Adrenal gland (tissue), 12 donors: ENCODE data around the gene MPDZ. TPM values are rescaled to one million over a fixed set of nuclear protein-coding genes. Genes with fewer than 3 reads are reported as not detected.

Source experiments
- DNase-seq, 7 donors: peaks; one replicate each; pipeline ENCODE4 v3.0.0-alpha.2; 2019 to 2020
- H3K27ac ChIP-seq, 5 donors: fragments of 200-600 bp; sonication (generic) in 4 of 5; 1 replicate in 3 of 5; 2 replicates in 2 of 5; pipeline versions ENCODE4 v1.5.1 to v1.8.0; 2016 to 2020; ENCODE audit warnings: mild to moderate bottlenecking in 1 of 5
- H3K27me3 ChIP-seq: fragments of 200-600 bp; 2 replicates; pipeline ENCODE4 v1.8.0; 2021
- H3K36me3 ChIP-seq, 2 donors: fragments of 200-600 bp; replicated peaks in 1 of 2; 1 replicate in 1 of 2; 2 replicates in 1 of 2; pipeline versions ENCODE4 v1.5.1 to v1.8.0; 2018 to 2022
- H3K4me1 ChIP-seq, 2 donors: fragments of 200-600 bp; replicated peaks in 1 of 2; 1 replicate in 1 of 2; 2 replicates in 1 of 2; pipeline versions ENCODE4 v1.5.1 to v1.8.0; 2018 to 2021
- H3K4me3 ChIP-seq, 4 donors: fragments of 200-600 bp; sonication (generic) in 3 of 4; one replicate each; pipeline ENCODE4 v1.5.1; 2016 to 2018
- H3K9me3 ChIP-seq, 3 donors: fragments of 200-600 bp; sonication (generic) in 1 of 3; replicated peaks in 1 of 3; 1 replicate in 2 of 3; 2 replicates in 1 of 3; pipeline versions ENCODE4 v1.5.1 to v1.8.0; 2016 to 2021
- POLR2A ChIP-seq, 2 donors: fragments of 450-650 bp; IDR thresholded peaks; one replicate each; pipeline ENCODE4 v1.6.1; 2017; ENCODE audit warnings: antibody characterized with exemption in 2 of 2, mild to moderate bottlenecking in 2 of 2, moderate library complexity in 1 of 2
- WGBS, 4 donors: extraction: QIAGEN DNeasy Blood & Tissue Kit in 2 of 4; methylation state at CpG; one replicate each; pipeline versions ENCODE4 v1.1.5 to v1.1.7; 2013 to 2017; 5-methylcytosine and 5-hydroxymethylcytosine counted together
- intact Hi-C, 2 donors: fragments of 100-400 bp; cut with DNase I; formaldehyde crosslinking; loops; one replicate each; pipeline versions ENCODE4 v1.14.1 to v1.15.0; 2022 to 2023
- polyA plus RNA-seq, 3 donors: library from polyadenylated mRNA; stranded (reverse); fragments of 200-250 nt in 2 of 3; fragments of 350-450 nt in 1 of 3; fragmentation: Illumina TruSeq in 1 of 3; extraction: RNeasy Lipid Tissue Mini Kit (QIAGEN cat#74804) in 1 of 3; gene quantifications; one replicate each; pipeline ENCODE4 v1.2.3, GENCODE V29; 2013 to 2014
- total RNA-seq, 9 donors: library from RNA; depleted of rRNA in 4 of 9; stranded (reverse); fragments of >200 nt in 4 of 9; fragments of 120-200 nt in 1 of 9; fragmentation: NEBNext Ultra II Directional in 1 of 9; extraction: Animal tissue kit (Norgen Biotek cat#: 25700) in 1 of 9; gene quantifications; one replicate each; pipeline versions ENCODE4 v1.1.0 to v1.2.4, GENCODE V29; 2013 to 2023
- TF ChIP-seq, protein P1 (sequence below), 6 experiments: fragments of 450-650 bp in 4 of 6; fragments of 200-600 bp in 2 of 6; sonication (generic) in 1 of 6; IDR thresholded peaks; 1 replicate in 5 of 6; 2 replicates in 1 of 6; pipeline versions ENCODE4 v1.5.1 to v1.8.0; 2016 to 2021; ENCODE audit warnings: antibody characterized with exemption in 6 of 6, mild to moderate bottlenecking in 2 of 6, moderate library complexity in 1 of 6
- donor health status: healthy with polysubstance abuse.
- donor health status: Bipolar disorder and iron deficiency.
- donor health status: DM: yes; HTN: yes; CAD: no.
- donor health status: DM: no; HTN: no; CAD: no.
- donor health status: DM: no; HTN: no; CAD: no.
- donor health status: DM: yes; HTN: yes; CAD: no.

The MPDZ gene
- total and polyA plus RNA-seq, 12 donors: 10.7 to 46.0 (median 27.7) TPM

DNA sequence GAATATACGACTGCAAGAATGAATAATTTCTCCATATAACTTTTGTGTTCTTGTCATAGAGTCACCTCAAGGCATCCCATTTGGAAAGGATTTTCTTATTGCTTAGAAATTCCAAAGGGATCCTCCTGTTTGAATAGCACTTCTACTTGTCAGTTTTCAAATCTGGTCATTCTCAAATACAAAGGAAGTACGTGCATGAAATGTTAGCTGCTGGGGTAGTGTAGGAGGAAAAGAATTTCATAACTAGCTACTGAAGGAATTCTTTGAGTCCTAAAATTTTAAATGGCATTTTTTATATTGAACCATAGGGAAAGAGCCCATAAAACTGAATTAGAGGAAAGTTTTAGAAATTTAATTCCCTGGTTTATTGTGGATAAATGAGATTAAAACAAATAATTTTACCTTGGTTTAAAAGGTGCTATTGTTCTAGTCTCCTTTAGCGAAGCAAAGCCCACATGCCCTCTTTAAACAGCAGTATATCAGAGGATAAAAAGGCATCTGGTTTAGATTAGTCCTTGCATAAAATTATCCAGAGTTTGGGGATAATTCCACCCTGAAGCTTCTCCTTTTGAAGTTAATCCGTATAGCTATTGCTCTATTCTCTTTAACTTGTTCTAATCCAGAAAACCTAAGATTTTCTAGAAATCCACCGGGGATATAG is 2.0 kb upstream of the MPDZ start:
- Histone ChIP-seq H3K4me3 (no peak overlapping the region), H3K9me3 (no peaks in the 10 kb centered on the region), H3K27ac (no peak overlapping the region), H3K4me1 (no peaks in the 10 kb centered on the region), H3K36me3 (no peaks in the 10 kb centered on the region), H3K27me3 (no peaks in the 10 kb centered on the region)
- no peak for DNase-seq
- WGBS, 4 donors: 77 to 87% (median 84%) methylated on average over 5 of the region's 5 CpGs
- intact Hi-C loops: no loop called here
- no peak for TF ChIP-seq POLR2A (IDR thresholded peaks at IDR 0.05)
- TF ChIP-seq, protein P1, sequence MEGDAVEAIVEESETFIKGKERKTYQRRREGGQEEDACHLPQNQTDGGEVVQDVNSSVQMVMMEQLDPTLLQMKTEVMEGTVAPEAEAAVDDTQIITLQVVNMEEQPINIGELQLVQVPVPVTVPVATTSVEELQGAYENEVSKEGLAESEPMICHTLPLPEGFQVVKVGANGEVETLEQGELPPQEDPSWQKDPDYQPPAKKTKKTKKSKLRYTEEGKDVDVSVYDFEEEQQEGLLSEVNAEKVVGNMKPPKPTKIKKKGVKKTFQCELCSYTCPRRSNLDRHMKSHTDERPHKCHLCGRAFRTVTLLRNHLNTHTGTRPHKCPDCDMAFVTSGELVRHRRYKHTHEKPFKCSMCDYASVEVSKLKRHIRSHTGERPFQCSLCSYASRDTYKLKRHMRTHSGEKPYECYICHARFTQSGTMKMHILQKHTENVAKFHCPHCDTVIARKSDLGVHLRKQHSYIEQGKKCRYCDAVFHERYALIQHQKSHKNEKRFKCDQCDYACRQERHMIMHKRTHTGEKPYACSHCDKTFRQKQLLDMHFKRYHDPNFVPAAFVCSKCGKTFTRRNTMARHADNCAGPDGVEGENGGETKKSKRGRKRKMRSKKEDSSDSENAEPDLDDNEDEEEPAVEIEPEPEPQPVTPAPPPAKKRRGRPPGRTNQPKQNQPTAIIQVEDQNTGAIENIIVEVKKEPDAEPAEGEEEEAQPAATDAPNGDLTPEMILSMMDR (IDR thresholded peaks at IDR 0.05): no peak

DNA sequence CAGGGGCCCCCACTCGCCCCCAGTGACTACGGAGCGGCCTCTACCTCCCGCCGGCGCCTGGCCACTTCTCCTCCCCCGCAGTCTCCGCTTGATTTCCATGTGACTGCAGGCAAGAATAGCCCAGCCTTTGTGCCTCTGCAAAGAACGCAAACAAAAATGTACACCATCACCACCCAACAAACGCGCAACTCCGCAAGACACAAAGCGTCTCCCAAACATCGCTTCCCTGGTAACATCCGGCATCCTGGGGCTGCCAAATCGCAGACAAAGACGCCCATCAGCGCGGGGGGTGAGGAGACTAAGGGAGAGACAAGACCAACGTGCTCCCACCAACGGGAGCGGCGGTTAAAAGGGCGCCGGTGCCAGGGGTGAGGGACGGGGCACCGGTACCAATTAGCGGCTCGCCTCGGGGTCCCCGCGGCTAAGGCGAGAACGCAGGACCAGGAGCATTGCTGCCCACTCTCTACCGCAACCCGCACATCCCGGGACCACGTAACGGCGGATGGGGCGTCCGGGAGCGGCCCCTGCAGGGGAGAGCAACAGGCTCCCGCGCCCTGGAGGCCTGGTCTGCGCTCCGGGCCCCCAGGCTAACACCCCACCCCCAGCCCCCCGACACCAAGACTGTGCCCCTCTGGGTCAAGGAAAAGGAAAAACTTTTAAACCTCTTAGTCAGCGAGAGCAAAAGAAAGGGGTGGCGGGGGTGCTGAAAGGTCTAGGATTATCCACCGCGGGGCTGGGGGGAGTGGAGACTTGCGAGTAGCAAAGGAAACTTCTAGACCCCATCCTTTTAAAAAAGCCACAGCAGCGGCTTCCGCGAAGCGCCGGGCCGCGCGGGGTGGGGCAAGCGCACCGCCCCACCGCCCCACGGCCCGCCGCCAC is 885 bp downstream of the MPDZ start:
- no peaks in the 10 kb centered on the region for H3K9me3 ChIP-seq
- H3K4me1 ChIP-seq: peaks cover 0 to 9% of the 10 kb centered on the region in 2 donors
- peak; percentile 45 to 73 (median 61) for DNase-seq
- H3K27ac ChIP-seq: peak overlapping the region in 4 of 5 donors; percentile 61 to 97 (median 86)
- peak in 1 of 2 donors; percentile 27 for TF ChIP-seq POLR2A (IDR thresholded peaks at IDR 0.05)
- TF ChIP-seq, protein P1 (IDR thresholded peaks at IDR 0.05): peak in 1 of 6 experiments; percentile 12
- 1 to 2% (median 1%) methylated on average over 10 to 67 of the region's 67 CpGs for WGBS, 4 donors
- H3K27me3 ChIP-seq: no peaks in the 10 kb centered on the region
- intact Hi-C loops: no loop called here
- no peaks in the 10 kb centered on the region for H3K36me3 ChIP-seq
- H3K4me3 ChIP-seq: peak overlapping the region; percentile 34 to 86 (median 40)

DNA sequence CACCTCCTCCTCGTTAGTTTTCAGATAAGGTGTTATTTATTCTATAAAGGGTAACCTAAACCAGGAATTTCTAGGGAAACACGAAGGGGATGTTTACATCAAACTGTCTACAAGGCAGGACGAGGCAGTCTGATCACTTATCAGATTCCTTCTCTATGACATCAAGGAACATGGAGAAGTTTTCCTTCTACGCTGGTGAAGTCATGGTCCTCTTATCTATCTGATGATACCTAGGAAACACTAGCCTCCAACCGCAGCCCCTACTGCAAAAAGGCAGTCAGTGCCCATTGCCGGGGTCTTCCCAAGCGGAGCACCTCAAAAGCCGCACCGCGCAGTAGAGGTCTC is 1.5 kb downstream of the MPDZ start:
- Histone ChIP-seq H3K4me1 (peaks cover 0 to 9% of the 10 kb centered on the region in 2 donors), H3K27me3 (no peaks in the 10 kb centered on the region), H3K36me3 (no peaks in the 10 kb centered on the region), H3K4me3 (peak overlapping the region in 2 of 4 donors; percentile 34 to 86), H3K27ac (peak overlapping the region in 4 of 5 donors; percentile 61 to 97 (median 86)), H3K9me3 (no peaks in the 10 kb centered on the region)
- 43 to 60% (median 54%) methylated on average over 4 to 10 of the region's 10 CpGs for WGBS, 4 donors
- intact Hi-C loops: no loop called here
- no peak for DNase-seq
- TF ChIP-seq, protein P1 (IDR thresholded peaks at IDR 0.05): no peak
- no peak for TF ChIP-seq POLR2A (IDR thresholded peaks at IDR 0.05)

DNA sequence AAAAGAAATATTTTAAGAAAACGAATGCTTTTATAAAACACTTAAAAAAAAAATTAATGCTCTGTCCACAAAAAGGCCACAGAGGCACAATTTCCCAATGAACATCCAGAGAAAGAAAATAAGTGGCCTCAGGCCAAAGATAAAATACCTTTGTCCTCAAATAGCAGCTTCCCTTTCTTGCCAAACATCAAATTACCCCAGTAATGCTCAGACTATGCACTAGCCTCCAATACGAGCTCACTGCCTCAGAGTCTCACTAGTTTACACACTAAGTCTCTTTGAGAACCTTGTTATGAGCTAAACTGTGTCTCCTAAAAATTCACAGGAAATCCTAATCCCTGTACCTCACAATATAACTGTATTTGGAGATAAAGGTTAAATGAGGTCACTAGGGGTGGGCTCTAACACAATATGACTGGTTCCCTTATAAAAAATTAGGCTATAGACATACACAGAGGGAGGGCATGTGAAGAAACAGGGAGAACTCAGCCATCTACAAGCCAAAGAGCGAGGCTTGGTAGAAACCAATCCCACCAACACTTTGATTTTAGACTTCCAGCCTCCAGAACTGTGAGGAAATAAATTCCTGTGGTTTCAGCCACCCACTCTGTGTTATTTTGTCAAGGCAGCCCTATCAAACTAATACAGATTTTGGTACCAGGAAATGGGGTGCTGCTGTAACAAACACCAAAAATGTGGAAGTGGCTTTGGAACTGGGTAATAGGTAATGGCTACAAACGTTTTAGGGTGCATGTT is 4.4 kb downstream of the MPDZ start:
- Histone ChIP-seq H3K9me3 (no peaks in the 10 kb centered on the region), H3K27me3 (no peaks in the 10 kb centered on the region), H3K4me1 (peaks cover 0 to 12% of the 10 kb centered on the region in 2 donors), H3K27ac (peak overlapping the region in 2 of 5 donors; percentile 17 to 22), H3K4me3 (no peak overlapping the region), H3K36me3 (no peaks in the 10 kb centered on the region)
- whole genome bisulfite sequencing, 4 donors: 50 to 56% (median 53%) methylated on average over 4 of the region's 4 CpGs
- no peak for DNase-seq
- intact Hi-C loops: no loop called here
- TF ChIP-seq, protein P1 (IDR thresholded peaks at IDR 0.05): no peak
- TF ChIP-seq POLR2A (IDR thresholded peaks at IDR 0.05): no peak
